ENCODE results near the gene UBE2O. TPM values are rescaled to one million over a fixed set of nuclear protein-coding genes. Genes with fewer than 3 reads are reported as not detected.

UBE2O gene
- total RNA-seq, 4 donors from 2014 or later = 20.3 to 52.0 (median 26.0) TPM

GRCh38 chr17:76499267-76499667 lies 46.3 kb upstream of the UBE2O start:
- 43 to 53% methylated on average over 5 of the region's 5 CpGs for WGBS, 2 donors
- TF ChIP-seq POLR2A (IDR thresholded peaks at IDR 0.05) = no peak
- TF ChIP-seq, protein P1, sequence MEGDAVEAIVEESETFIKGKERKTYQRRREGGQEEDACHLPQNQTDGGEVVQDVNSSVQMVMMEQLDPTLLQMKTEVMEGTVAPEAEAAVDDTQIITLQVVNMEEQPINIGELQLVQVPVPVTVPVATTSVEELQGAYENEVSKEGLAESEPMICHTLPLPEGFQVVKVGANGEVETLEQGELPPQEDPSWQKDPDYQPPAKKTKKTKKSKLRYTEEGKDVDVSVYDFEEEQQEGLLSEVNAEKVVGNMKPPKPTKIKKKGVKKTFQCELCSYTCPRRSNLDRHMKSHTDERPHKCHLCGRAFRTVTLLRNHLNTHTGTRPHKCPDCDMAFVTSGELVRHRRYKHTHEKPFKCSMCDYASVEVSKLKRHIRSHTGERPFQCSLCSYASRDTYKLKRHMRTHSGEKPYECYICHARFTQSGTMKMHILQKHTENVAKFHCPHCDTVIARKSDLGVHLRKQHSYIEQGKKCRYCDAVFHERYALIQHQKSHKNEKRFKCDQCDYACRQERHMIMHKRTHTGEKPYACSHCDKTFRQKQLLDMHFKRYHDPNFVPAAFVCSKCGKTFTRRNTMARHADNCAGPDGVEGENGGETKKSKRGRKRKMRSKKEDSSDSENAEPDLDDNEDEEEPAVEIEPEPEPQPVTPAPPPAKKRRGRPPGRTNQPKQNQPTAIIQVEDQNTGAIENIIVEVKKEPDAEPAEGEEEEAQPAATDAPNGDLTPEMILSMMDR (IDR thresholded peaks at IDR 0.05) = no peak
- intact Hi-C loops (cut with DNase I; ENCODE audit: low total_unique reads) = no loop called here
- no peak for DNase-seq (ENCODE audit: low spot score in 2 of 2)
- no peak overlapping the region for H3K4me3 ChIP-seq (ENCODE audit: low read depth, poor library complexity, severe bottlenecking)

DNA sequence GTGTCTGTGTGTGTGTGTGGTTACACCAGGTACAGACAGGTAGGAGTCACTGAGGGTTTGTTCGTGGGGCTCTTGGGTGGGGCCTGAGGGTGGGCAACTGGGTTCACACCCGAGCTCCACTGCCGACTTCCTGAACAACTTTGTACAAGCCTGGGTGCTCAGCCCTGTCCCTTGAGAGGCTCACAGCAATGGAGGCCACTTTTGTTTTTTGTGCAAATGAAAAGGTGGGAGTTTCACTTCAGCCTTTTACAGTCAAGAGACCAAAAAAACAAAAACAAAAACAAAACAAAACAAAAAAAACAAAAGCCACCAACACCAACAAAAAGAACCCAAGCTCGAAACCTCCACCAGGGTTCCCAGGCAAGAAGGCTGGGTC lies 45.9 kb upstream of the UBE2O start:
- intact Hi-C loops (cut with DNase I; ENCODE audit: low total_unique reads) = no loop called here
- WGBS, 2 donors = 46 to 62% methylated on average over 4 of the region's 4 CpGs
- no peak overlapping the region for H3K4me3 ChIP-seq (ENCODE audit: low read depth, poor library complexity, severe bottlenecking)

DNA sequence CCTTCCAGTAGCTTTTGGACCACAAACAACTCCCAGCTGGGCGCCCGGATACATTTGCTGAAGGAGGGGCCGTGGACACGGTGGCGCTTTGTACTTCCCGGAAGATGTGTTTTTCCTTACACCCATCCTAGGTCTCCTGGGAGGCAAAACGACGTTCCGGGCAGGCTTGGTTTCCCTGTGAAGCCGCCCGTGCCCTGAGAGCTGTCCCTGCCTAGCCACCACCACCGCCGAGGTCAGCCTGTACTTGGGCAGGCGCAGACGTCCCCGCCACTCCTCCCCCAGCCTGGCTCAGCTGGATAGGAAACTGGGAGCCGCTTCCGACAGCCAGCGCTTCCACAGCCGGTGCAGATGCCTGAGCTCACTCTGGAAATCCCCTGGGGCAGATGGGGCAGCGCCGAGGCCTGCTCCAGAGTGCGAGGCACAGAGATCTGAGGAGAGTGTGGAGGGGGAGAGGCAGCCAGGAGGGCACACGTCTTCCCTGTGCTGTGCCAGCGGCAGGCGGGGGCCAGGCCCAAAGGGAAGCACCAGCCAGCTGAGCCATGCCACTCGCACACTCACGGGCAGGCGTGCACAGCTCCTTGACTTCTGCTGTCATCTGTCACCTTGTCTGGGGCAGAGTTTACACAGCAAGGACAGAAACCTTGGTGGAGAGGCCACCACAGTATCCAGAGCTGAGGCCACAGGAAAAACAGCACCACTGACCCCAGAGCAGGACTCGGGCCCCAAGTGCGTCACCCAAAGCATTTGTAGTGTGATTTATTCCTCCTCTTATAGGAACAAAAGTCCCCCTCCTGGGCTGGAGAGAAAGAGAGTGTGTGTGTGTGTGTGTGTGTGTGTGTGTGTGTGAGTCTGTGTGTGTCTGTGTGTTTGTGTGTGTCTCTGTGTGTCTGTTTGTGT lies 45.3 kb upstream of the UBE2O start:
- 18 to 19% methylated on average over 18 to 31 of the region's 31 CpGs for WGBS, 2 donors
- intact Hi-C loops (cut with DNase I; ENCODE audit: low total_unique reads) = no loop called here
- no peak for TF ChIP-seq POLR2A (IDR thresholded peaks at IDR 0.05)
- TF ChIP-seq, protein P1 (IDR thresholded peaks at IDR 0.05) = no peak
- no peak overlapping the region for H3K4me3 ChIP-seq (ENCODE audit: low read depth, poor library complexity, severe bottlenecking)
- DNase-seq (ENCODE audit: low spot score in 2 of 2) = peak; percentile 52 to 92

More for the DNA sequence above, 45.9 kb upstream of the UBE2O start:
- DNase-seq (ENCODE audit: low spot score in 2 of 2) = no peak
- no peak for TF ChIP-seq POLR2A (IDR thresholded peaks at IDR 0.05)
- TF ChIP-seq, protein P1 (IDR thresholded peaks at IDR 0.05) = no peak

DNA sequence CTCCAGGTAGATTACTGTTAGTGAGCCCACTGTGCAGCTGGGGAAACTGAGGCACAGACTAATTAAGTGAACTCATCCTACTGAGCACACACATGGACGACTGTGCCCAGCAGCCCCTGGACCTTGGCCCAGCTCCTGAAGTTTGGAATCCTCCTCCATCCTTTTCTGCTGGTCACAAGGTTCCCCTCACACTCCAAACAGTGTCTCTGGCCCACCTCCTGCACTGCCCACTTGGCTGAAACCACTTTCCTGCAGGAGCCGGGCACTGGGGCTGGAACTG lies 44.7 kb upstream of the UBE2O start:
- WGBS, 2 donors = 23 to 27% methylated on average over 2 of the region's 2 CpGs
- no peak overlapping the region for H3K4me3 ChIP-seq (ENCODE audit: low read depth, poor library complexity, severe bottlenecking)
- intact Hi-C loops (cut with DNase I; ENCODE audit: low total_unique reads) = no loop called here
- no peak for DNase-seq (ENCODE audit: low spot score in 2 of 2)
- TF ChIP-seq, protein P1 (IDR thresholded peaks at IDR 0.05) = no peak
- TF ChIP-seq POLR2A (IDR thresholded peaks at IDR 0.05) = no peak

GRCh38 chr17:76496464-76496863 lies 43.5 kb upstream of the UBE2O start:
- intact Hi-C loops (cut with DNase I; ENCODE audit: low total_unique reads) = no loop called here
- 87 to 90% methylated on average over 6 of the region's 6 CpGs for WGBS, 2 donors
- DNase-seq (ENCODE audit: low spot score in 2 of 2) = no peak
- no peak overlapping the region for H3K4me3 ChIP-seq (ENCODE audit: low read depth, poor library complexity, severe bottlenecking)
- TF ChIP-seq POLR2A (IDR thresholded peaks at IDR 0.05) = no peak
- TF ChIP-seq, protein P1 (IDR thresholded peaks at IDR 0.05) = no peak

Measured in lower leg skin (tissue), 4 donors.